Osteoblast (primary cell): ENCODE data around the gene ACRBP. TPM values are rescaled to one million over a fixed set of nuclear protein-coding genes. Genes with fewer than 3 reads are reported as not detected.
A peak's percentile ranks its signal among the peaks of the same experiment; 100 is the strongest.

Experiments used
- DNase-seq: peaks from one replicate; pipeline ENCODE4 v3.0.0; 2011; ENCODE audit warnings: low spot score, mixed read lengths; ENCODE audit not compliant: insufficient read length; ENCODE audit errors: missing footprints
- H2AFZ ChIP-seq: 2 replicates; pipeline ENCODE4 v1.6.0; 2011; ENCODE audit warnings: mild to moderate bottlenecking, low read length
- H3K27ac ChIP-seq: 2 replicates; pipeline ENCODE4 v1.5.1; 2011; ENCODE audit warnings: mild to moderate bottlenecking, low read depth, low read length, moderate library complexity
- H3K27me3 ChIP-seq: 2 replicates; pipeline ENCODE4 v1.6.0; 2012; ENCODE audit warnings: mild to moderate bottlenecking, control low read depth, inconsistent platforms, low read length, moderate library complexity; ENCODE audit not compliant: insufficient read depth
- H3K36me3 ChIP-seq: 2 replicates; pipeline ENCODE4 v1.5.1; 2011; ENCODE audit warnings: mild to moderate bottlenecking, low read length, control low read depth, moderate library complexity; ENCODE audit not compliant: insufficient read depth
- H3K4me1 ChIP-seq: 2 replicates; pipeline ENCODE4 v1.5.1; 2011; ENCODE audit warnings: mild to moderate bottlenecking, low read length, control low read depth, moderate library complexity; ENCODE audit not compliant: insufficient read depth
- H3K4me2 ChIP-seq: 2 replicates; pipeline ENCODE4 v1.6.0; 2011; ENCODE audit warnings: mild to moderate bottlenecking, low read length; ENCODE audit not compliant: insufficient read depth
- H3K4me3 ChIP-seq: fragments of 200-600 bp; sonication (generic); 3 replicates; pipeline ENCODE4 v1.5.1; 2012; ENCODE audit warnings: mild to moderate bottlenecking, low read length, inconsistent platforms; ENCODE audit not compliant: insufficient read depth
- H3K79me2 ChIP-seq: 2 replicates; pipeline ENCODE4 v1.6.0; 2012; ENCODE audit warnings: mild to moderate bottlenecking, low read length, control low read depth, inconsistent platforms; ENCODE audit not compliant: insufficient read depth
- H3K9me3 ChIP-seq: 2 replicates; pipeline ENCODE4 v1.5.1; 2011; ENCODE audit warnings: low read depth, low read length, control low read depth
- H4K20me1 ChIP-seq: 2 replicates; pipeline ENCODE4 v1.6.0; 2012; ENCODE audit warnings: mild to moderate bottlenecking, low read length, control low read depth; ENCODE audit not compliant: insufficient read depth
- total RNA-seq: library from RNA; depleted of rRNA; stranded (reverse); fragments of >200 nt; gene quantifications from 2 replicates; pipeline ENCODE4 v1.2.3, GENCODE V29; 2012
- TF ChIP-seq, protein P1 (sequence below): IDR thresholded peaks from 2 replicates; pipeline ENCODE4 v1.5.1; 2011; ENCODE audit warnings: mild to moderate bottlenecking, low read depth, low read length, moderate library complexity; ENCODE audit errors: extremely low read depth

ACRBP gene
- total RNA-seq, 1 donor = 0.36 TPM

DNA sequence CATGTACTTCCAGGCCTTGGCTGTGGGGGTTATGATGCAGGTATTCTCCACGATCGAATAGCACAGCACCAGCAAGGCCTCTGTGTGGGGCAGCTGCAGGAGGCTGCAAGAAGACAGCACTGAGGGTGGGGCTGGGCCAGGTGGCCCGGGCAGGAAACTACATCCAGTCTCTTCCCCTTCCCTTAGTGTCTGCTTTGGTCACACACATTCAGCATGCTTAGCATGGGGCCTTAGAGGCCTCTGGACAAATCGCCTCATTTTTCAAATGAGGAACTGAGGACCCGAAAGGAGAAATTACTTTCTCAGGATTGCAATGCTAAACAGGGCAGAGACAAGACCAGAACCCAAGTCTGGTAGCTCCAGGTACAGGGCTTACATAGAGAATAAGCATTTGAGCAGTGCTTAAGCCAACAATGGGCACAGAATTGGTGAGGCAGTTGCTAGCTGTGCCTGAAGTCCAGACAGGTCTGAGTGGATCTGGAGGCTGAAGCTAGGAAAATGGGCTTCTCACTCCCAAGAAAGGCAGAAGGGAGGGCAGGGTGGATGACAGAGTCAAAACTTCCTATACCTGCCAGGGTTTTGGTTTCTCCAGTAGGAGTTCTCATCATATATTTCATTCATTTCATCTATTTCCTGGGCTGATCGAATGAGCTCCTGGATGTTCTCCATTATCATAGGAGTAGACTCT is 3.5 kb downstream of the ACRBP start:
- Histone ChIP-seq H3K4me3 (no peak overlapping the region), H2AFZ (no peak overlapping the region), H3K79me2 (no peaks in the 10 kb centered on the region), H3K27me3 (peaks cover 6% of the 10 kb centered on the region), H3K36me3 (peaks cover 3% of the 10 kb centered on the region), H3K9me3 (peaks cover 4% of the 10 kb centered on the region), H3K4me2 (no peak overlapping the region), H3K4me1 (no peaks in the 10 kb centered on the region), H4K20me1 (no peaks in the 10 kb centered on the region), H3K27ac (no peak overlapping the region)
- TF ChIP-seq, protein P1, sequence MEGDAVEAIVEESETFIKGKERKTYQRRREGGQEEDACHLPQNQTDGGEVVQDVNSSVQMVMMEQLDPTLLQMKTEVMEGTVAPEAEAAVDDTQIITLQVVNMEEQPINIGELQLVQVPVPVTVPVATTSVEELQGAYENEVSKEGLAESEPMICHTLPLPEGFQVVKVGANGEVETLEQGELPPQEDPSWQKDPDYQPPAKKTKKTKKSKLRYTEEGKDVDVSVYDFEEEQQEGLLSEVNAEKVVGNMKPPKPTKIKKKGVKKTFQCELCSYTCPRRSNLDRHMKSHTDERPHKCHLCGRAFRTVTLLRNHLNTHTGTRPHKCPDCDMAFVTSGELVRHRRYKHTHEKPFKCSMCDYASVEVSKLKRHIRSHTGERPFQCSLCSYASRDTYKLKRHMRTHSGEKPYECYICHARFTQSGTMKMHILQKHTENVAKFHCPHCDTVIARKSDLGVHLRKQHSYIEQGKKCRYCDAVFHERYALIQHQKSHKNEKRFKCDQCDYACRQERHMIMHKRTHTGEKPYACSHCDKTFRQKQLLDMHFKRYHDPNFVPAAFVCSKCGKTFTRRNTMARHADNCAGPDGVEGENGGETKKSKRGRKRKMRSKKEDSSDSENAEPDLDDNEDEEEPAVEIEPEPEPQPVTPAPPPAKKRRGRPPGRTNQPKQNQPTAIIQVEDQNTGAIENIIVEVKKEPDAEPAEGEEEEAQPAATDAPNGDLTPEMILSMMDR = no peak
- DNase-seq = peak; percentile 53

DNA sequence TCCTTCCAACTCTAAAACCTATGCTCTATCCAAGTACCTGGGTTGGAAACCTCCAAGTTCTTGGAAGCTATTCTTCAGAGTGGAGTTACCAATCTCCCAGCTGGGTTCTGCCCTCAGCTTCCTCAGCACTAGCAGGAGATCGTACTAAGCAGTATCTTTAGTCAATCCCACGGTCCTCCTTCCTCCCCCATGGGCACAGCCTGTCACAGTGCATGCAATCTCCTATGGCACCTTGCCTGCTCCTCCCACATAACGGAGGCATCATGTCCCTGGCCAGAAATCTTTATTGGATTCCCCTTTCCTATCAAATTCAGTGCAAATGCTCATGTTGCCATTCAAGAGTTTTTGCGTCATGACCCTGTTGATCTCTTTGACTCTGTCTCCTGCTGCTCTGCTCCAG is 6.1 kb downstream of the ACRBP start:
- peaks cover 4% of the 10 kb centered on the region for H3K9me3 ChIP-seq
- peak; percentile 78 for DNase-seq
- H3K4me3 ChIP-seq = no peak overlapping the region
- H3K4me1 ChIP-seq = no peaks in the 10 kb centered on the region
- no peak overlapping the region for H2AFZ ChIP-seq
- no peaks in the 10 kb centered on the region for H3K36me3 ChIP-seq
- no peak overlapping the region for H3K27ac ChIP-seq
- TF ChIP-seq, protein P1 = no peak
- no peak overlapping the region for H3K4me2 ChIP-seq
- H3K27me3 ChIP-seq = peaks cover 13% of the 10 kb centered on the region
- H3K79me2 ChIP-seq = no peaks in the 10 kb centered on the region
- no peaks in the 10 kb centered on the region for H4K20me1 ChIP-seq

DNA sequence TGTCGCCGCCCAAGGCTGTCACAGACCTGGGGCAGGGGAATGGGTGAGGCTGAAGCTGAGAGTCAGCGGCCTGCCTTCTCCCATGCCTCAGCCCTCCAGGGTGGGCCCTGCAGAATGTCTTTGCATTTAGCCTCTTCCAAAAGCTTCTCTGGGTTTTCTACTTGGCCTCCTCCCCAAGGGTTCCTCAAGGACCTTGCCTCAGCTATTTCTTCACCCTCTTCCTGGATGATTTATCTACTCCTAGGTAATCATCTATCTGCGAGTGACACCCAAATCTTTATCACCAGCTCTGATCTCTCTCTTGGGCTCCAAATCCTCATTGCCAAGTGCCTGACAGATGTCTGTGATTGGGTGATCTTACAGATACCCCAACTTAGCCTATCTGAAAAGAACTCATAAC is 6.7 kb downstream of the ACRBP start:
- no peaks in the 10 kb centered on the region for H3K36me3 ChIP-seq
- no peaks in the 10 kb centered on the region for H3K79me2 ChIP-seq
- no peaks in the 10 kb centered on the region for H4K20me1 ChIP-seq
- H3K27me3 ChIP-seq = peaks cover 17% of the 10 kb centered on the region
- DNase-seq = peak; percentile 42
- H3K9me3 ChIP-seq = peaks cover 4% of the 10 kb centered on the region
- TF ChIP-seq, protein P1 = no peak
- H3K4me2 ChIP-seq = no peak overlapping the region
- H2AFZ ChIP-seq = no peak overlapping the region
- H3K4me3 ChIP-seq = no peak overlapping the region
- no peak overlapping the region for H3K27ac ChIP-seq
- no peaks in the 10 kb centered on the region for H3K4me1 ChIP-seq

DNA sequence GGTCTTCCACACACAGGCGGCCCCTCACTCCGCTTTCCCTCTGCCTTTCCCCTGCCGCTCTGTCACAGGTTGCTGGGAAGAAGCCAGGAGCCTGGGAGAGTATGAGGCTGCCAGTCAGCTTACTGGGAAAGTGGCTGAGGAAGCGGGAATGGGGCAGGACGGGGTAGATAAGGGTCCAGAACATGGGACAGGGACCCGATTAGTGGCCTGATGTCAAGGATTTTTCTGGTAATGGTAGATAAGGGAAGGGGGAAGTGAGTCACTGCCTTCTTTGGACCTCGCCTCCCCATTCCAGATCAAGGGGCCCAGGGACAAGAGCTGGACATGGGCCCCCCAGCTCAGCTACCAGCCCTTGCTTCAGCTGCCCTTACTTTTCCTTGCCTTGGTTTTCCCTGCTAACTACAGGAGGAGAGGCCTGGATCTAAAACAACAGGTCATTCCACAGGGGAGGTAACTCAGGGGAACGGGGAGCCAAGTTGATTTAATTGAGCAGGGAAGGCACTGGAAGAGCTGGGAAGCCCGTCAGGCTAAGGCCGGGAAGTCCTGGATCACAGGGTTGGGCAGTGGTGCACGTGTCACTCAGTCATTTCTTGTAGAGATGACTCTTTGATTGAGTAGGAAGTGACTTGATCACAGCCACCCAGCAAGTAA is 8.0 kb downstream of the ACRBP start:
- H2AFZ ChIP-seq = no peak overlapping the region
- peaks cover 17% of the 10 kb centered on the region for H3K27me3 ChIP-seq
- TF ChIP-seq, protein P1 = no peak
- no peak overlapping the region for H3K27ac ChIP-seq
- H3K36me3 ChIP-seq = no peaks in the 10 kb centered on the region
- no peaks in the 10 kb centered on the region for H4K20me1 ChIP-seq
- H3K79me2 ChIP-seq = no peaks in the 10 kb centered on the region
- no peak for DNase-seq
- peaks cover 4% of the 10 kb centered on the region for H3K9me3 ChIP-seq
- H3K4me3 ChIP-seq = no peak overlapping the region
- no peaks in the 10 kb centered on the region for H3K4me1 ChIP-seq
- no peak overlapping the region for H3K4me2 ChIP-seq
